Endodermal cell (in vitro differentiated cells): ENCODE results near the gene PTPRM. TPM values are rescaled to one million over a fixed set of nuclear protein-coding genes. Genes with fewer than 3 reads are reported as not detected.

ENCODE experiments used
- DNase-seq: peaks from one replicate; pipeline ENCODE4 v3.0.0-alpha.2; 2017
- H3K27ac ChIP-seq: 2 replicates; pipeline ENCODE4 v1.5.1; 2013; ENCODE audit warnings: mild to moderate bottlenecking, low read depth, low read length, moderate library complexity
- H3K27me3 ChIP-seq: 2 replicates; pipeline ENCODE4 v1.6.1; 2013; ENCODE audit warnings: mild to moderate bottlenecking, low read length, moderate library complexity; ENCODE audit not compliant: insufficient read depth, control insufficient read depth, poor library complexity, severe bottlenecking
- H3K36me3 ChIP-seq: 2 replicates; pipeline ENCODE4 v1.7.0; 2013; ENCODE audit warnings: mild to moderate bottlenecking, low read length, moderate library complexity; ENCODE audit not compliant: control insufficient read depth, insufficient read depth
- H3K4me1 ChIP-seq: one replicate; pipeline ENCODE4 v1.7.0; 2013; ENCODE audit warnings: low read length; ENCODE audit not compliant: control insufficient read depth, insufficient read depth
- H3K4me3 ChIP-seq: 2 replicates; pipeline ENCODE4 v1.5.1; 2013; ENCODE audit warnings: mild to moderate bottlenecking, low read length, moderate library complexity
- H3K9ac ChIP-seq: 2 replicates; pipeline ENCODE4 v1.6.1; 2013; ENCODE audit warnings: mild to moderate bottlenecking, low read length, moderate library complexity; ENCODE audit not compliant: poor library complexity, severe bottlenecking; ENCODE audit errors: extremely low read depth
- H3K9me3 ChIP-seq: 2 replicates; pipeline ENCODE4 v1.6.1; 2013; ENCODE audit warnings: mild to moderate bottlenecking, low read length, moderate library complexity; ENCODE audit not compliant: control insufficient read depth
- H3K27ac Mint-ChIP-seq: 2 replicates; pipeline ENCODE4 v1.8.0; 2020; ENCODE audit warnings: mixed read lengths
- H3K27me3 Mint-ChIP-seq: 2 replicates; pipeline ENCODE4 v1.8.0; 2021; ENCODE audit warnings: mild to moderate bottlenecking, mixed read lengths; ENCODE audit not compliant: insufficient read depth
- H3K36me3 Mint-ChIP-seq: 2 replicates; pipeline ENCODE4 v1.8.0; 2020; ENCODE audit warnings: low read depth, mixed read lengths
- H3K4me1 Mint-ChIP-seq: 2 replicates; pipeline ENCODE4 v1.8.0; 2020; ENCODE audit warnings: mixed read lengths
- H3K4me3 Mint-ChIP-seq: 2 replicates; pipeline ENCODE4 v1.8.0; 2020; ENCODE audit warnings: mild to moderate bottlenecking, moderate library complexity, mixed read lengths
- H3K9me3 Mint-ChIP-seq: 2 replicates; pipeline ENCODE4 v1.8.0; 2020; ENCODE audit warnings: mild to moderate bottlenecking, mixed read lengths
- CTCF ChIP-seq: fragments of 200-600 bp; sonication (generic); conservative IDR thresholded peaks from 2 replicates; pipeline ENCODE4 v1.5.0; 2021; ENCODE audit warnings: antibody characterized with exemption, mild to moderate bottlenecking
- WGBS, 2 experiments: methylation state at CpG; one replicate each; pipeline versions ENCODE4 v1.1.5 to v1.1.7; 2013; ENCODE audit warnings: missing lambda C conversion rate in 2 of 2, mixed read lengths in 1 of 2; ENCODE audit not compliant: insufficient coverage in 1 of 2, insufficient read length in 1 of 2; 5-methylcytosine and 5-hydroxymethylcytosine counted together
- long read RNA-seq, 4 experiments: library from polyadenylated mRNA in 2 of 4; library from RNA in 1 of 4; library from capped mRNA in 1 of 4; stranded (forward) in 3 of 4; unstranded in 1 of 4; transcript quantifications; one replicate each; pipeline ENCODE4 v2.0.0, GENCODE V29; 2020 to 2021; ENCODE audit warnings: inconsistent platforms in 1 of 4
- polyA plus RNA-seq, 2 experiments: library from polyadenylated mRNA; stranded (reverse); fragments of 50-300 nt; gene quantifications; one replicate each; pipeline ENCODE4 v1.2.3, GENCODE V29; 2013
- total RNA-seq, 2 donors: library from RNA; stranded (reverse); fragmentation: NEBNext Ultra II Directional in 1 of 2; extraction: Animal tissue kit (Norgen Biotek cat#: 25700) in 1 of 2; gene quantifications; 2 replicates in 1 of 2; 3 replicates in 1 of 2; pipeline ENCODE4 v1.2.1, GENCODE V29; 2021

The PTPRM gene
- 10 to 100 TPM; 47.2 to 57.6 TPM for total RNA-seq
- polyA plus RNA-seq (2013, experiment 1 of 2) = 79.0 TPM
- polyA plus RNA-seq (2013, experiment 2 of 2) = 78.6 TPM
- long read RNA-seq, experiment 1, partial matches to known transcripts = 8 of 12 reads
- long read RNA-seq, experiment 1, other reads (novel, unspliced or antisense) = 4 of 12 reads
- long read RNA-seq, experiment 2, partial matches to known transcripts = 21 of 33 reads
- long read RNA-seq, experiment 2, other reads (novel, unspliced or antisense) = 12 of 33 reads
- long read RNA-seq, experiment 3, partial matches to known transcripts = 13 of 29 reads
- long read RNA-seq, experiment 3, other reads (novel, unspliced or antisense) = 16 of 29 reads
- long read RNA-seq, experiment 4, partial matches to known transcripts = 0 of 1 reads
- long read RNA-seq, experiment 4, other reads (novel, unspliced or antisense) = 1 of 1 reads

- Mint-ChIP-seq H3K4me3 (peak within 1 kb of the TSS; percentile 79), H3K9me3 (peaks cover 6% of the 10 kb centered on the region), H3K4me1 (peaks cover 13% of the 10 kb centered on the region), H3K27me3 (peaks cover 25% of the 10 kb centered on the region), H3K36me3 (peaks cover 7% of the 10 kb centered on the region), H3K27ac (peak within 1 kb of the TSS; percentile 74)
- Histone ChIP-seq H3K36me3 (no peaks in the 10 kb centered on the region), H3K27me3 (peaks cover 15% of the 10 kb centered on the region), H3K9ac (peak within 1 kb of the TSS; percentile 85), H3K4me3 (peak within 1 kb of the TSS; percentile 88), H3K27ac (peak within 1 kb of the TSS; percentile 59), H3K4me1 (peaks cover under 1% of the 10 kb centered on the region), H3K9me3 (peaks cover 10% of the 10 kb centered on the region)
- peak; percentile 9 for TF ChIP-seq CTCF
- 0% methylated on average over 36 to 139 of the region's 139 CpGs for WGBS, 2 experiments
- peak; percentile 89 for DNase-seq
Observed at GRCh38 chr18:7566567-7567473, at the start of gene PTPRM. Gene PTPRM, plus strand, starts transcription at chr18:7567316. Its CDS starts 503 bp downstream, at chr18:7567819.

- Mint-ChIP-seq H3K27ac (no peak overlapping the region), H3K4me1 (peaks cover 27% of the 10 kb centered on the region), H3K36me3 (no peaks in the 10 kb centered on the region), H3K9me3 (no peaks in the 10 kb centered on the region), H3K27me3 (no peaks in the 10 kb centered on the region), H3K4me3 (no peak overlapping the region)
- Histone ChIP-seq H3K27me3 (no peaks in the 10 kb centered on the region), H3K9ac (no peak overlapping the region), H3K4me3 (no peak overlapping the region), H3K4me1 (peaks cover 8% of the 10 kb centered on the region), H3K36me3 (no peaks in the 10 kb centered on the region), H3K9me3 (no peaks in the 10 kb centered on the region), H3K27ac (no peak overlapping the region)
- WGBS, 2 experiments = 92 to 95% methylated on average over 4 of the region's 4 CpGs
- TF ChIP-seq CTCF = no peak
- DNase-seq = no peak
Observed at GRCh38 chr18:7517852-7518251, 49.3 kb upstream of the PTPRM start.

- Mint-ChIP-seq H3K36me3 (no peaks in the 10 kb centered on the region), H3K4me3 (no peak overlapping the region), H3K27ac (no peak overlapping the region), H3K27me3 (no peaks in the 10 kb centered on the region), H3K4me1 (peaks cover 28% of the 10 kb centered on the region), H3K9me3 (no peaks in the 10 kb centered on the region)
- Histone ChIP-seq H3K27me3 (no peaks in the 10 kb centered on the region), H3K4me3 (no peak overlapping the region), H3K36me3 (no peaks in the 10 kb centered on the region), H3K9me3 (no peaks in the 10 kb centered on the region), H3K9ac (no peak overlapping the region), H3K27ac (no peak overlapping the region), H3K4me1 (peaks cover 5% of the 10 kb centered on the region)
- WGBS, 2 experiments = 92 to 96% methylated on average over 5 of the region's 6 CpGs
- no peak for TF ChIP-seq CTCF
- no peak for DNase-seq
Observed at GRCh38 chr18:7520200-7520785, 46.8 kb upstream of the PTPRM start.
